AG09319 (cell line): Measurements from ENCODE around the gene CDCA7L.
"Not testable (repeated sequence)": the region's sequence is repeated elsewhere in the genome, so short reads cannot be mapped to it uniquely, and the experiment has no call there.

Source experiments
- DNase-seq: peaks from one replicate; pipeline ENCODE4 v3.0.0-alpha.2; 2010; ENCODE audit warnings: low read depth; ENCODE audit errors: extremely low read depth
- CTCF ChIP-seq: IDR thresholded peaks from 2 replicates; pipeline ENCODE4 v1.5.1; 2011; ENCODE audit warnings: low read depth, mild to moderate bottlenecking, inconsistent platforms, low read length, moderate library complexity

CDCA7L gene

GRCh38 chr7:21868576-21868850, 77.2 kb downstream of the CDCA7L start:
- DNase-seq: no peak
- no peak for TF ChIP-seq CTCF

- DNase-seq: no peak
- no peak for TF ChIP-seq CTCF
Measured at GRCh38 chr7:21867816-21868575, 77.7 kb downstream of the CDCA7L start.

GRCh38 chr7:21867226-21867625, 78.5 kb downstream of the CDCA7L start:
- no peak for TF ChIP-seq CTCF
- no peak for DNase-seq

DNA sequence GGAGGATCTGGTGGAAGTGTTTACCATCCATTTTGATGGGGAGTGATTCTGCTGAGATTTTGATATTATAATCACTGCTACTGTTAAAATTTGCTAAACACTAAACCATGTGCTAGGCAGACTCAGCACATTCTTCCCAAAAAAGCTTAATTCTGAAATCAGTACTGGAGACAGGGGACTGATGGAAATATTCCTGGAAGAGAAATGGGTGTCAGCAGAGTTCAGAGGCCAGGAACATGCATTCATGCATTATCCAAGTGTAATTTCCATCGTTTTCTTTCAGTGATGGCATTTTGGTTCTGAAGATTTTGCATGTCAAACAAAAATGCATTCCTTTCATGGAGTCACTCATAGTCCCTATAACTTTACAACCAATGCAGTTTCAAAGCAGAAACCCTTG, 79.0 kb downstream of the CDCA7L start:
- no peak for DNase-seq
- no peak for TF ChIP-seq CTCF

DNA sequence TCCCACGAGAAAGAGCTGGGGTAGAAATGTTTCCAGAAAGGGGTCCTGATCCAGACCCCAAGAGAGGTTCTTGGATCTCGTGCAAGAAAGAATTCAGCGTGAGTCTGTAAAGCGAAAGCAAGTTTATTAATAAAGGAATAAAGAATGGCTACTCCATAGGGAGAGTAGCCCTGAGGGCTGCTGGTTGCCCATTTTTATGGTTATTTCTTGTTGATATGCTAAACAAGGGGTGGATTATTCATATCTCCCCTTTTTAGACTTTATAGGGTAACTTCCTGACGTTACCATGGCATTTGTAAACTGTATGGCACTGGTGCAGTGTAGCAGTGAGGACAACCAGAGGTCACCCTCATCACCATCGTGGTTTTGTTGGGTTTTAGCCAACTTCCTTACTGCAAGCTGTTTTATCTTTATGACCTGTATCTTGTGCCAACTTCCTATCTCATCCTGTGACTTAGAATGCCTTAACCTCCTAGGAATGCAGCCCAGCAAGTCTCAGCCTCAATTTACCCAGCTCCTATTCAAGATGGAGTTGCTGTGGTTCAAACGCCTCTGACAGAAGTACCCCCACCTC, 80.0 kb downstream of the CDCA7L start:
- not testable (repeated sequence) for DNase-seq

DNA sequence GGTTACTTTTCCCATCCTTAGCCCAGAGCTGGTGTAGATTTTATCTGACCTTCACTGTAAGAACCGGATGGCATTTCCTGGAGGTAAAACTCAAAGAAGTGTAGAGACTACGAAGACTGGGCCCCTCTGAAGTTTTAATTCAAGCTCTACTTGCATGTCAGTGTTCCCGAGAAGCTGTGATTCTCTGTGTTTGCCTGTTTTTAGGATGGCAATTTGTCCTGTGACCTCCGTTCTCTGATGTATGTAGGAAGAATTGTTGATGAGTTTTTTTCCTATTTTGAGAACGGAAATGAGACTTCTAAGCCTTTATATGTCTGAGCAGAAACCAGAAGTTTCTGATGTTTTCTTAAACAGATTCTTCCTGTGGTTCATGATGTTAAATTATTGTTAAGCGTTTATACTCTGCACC, 94.1 kb downstream of the CDCA7L start:
- TF ChIP-seq CTCF: no peak
- no peak for DNase-seq
